ENCODE results near the gene ELMO1. TPM values are rescaled to one million over a fixed set of nuclear protein-coding genes. Genes with fewer than 3 reads are reported as not detected.

The ELMO1 gene
- total and polyA plus RNA-seq, 2 experiments from 2014 or later, result 6.5 to 24.9 TPM

GRCh38 chr7:37150856-37151255, 297.8 kb downstream of the ELMO1 start (continued):
- no peak for TF ChIP-seq ZNF462 (CRISPR knock-in tag; IDR thresholded peaks at IDR 0.05)
- no peak for TF ChIP-seq JUNB (IDR thresholded peaks at IDR 0.05; ENCODE audit: unreplicated experiment)
- TF ChIP-seq CTCF (conservative IDR thresholded peaks at IDR 0.05; ENCODE audit: low read depth in 2 of 2), result no peak
- TF ChIP-seq REST (IDR thresholded peaks at IDR 0.05; ENCODE audit: unreplicated experiment), result no peak
- no peak for TF ChIP-seq STAT1 (IDR thresholded peaks at IDR 0.05; ENCODE audit: unreplicated experiment)

All from GM23338 (cell line).